GM12873 (cell line): ENCODE measurements around the gene CRMP1.

Experiments used
- CTCF ChIP-seq: IDR thresholded peaks from 2 replicates; pipeline ENCODE4 v1.5.1; 2012; ENCODE audit warnings: low read depth, mild to moderate bottlenecking, moderate library complexity, low read length, control low read depth; ENCODE audit not compliant: insufficient read depth; ENCODE audit errors: missing control alignments

CRMP1 gene

GRCh38 chr4:5930876-5931275, 38.0 kb upstream of the CRMP1 start:
- TF ChIP-seq CTCF, result no peak

GRCh38 chr4:5930456-5930855, 37.6 kb upstream of the CRMP1 start:
- TF ChIP-seq CTCF, result no peak

- no peak for TF ChIP-seq CTCF
Observed at GRCh38 chr4:5928844-5929420, 36.0 kb upstream of the CRMP1 start.

GRCh38 chr4:5928274-5928673, 35.4 kb upstream of the CRMP1 start:
- TF ChIP-seq CTCF, result no peak

GRCh38 chr4:5927747-5928146, 34.9 kb upstream of the CRMP1 start:
- TF ChIP-seq CTCF, result no peak

GRCh38 chr4:5927116-5927515, 34.2 kb upstream of the CRMP1 start:
- no peak for TF ChIP-seq CTCF

GRCh38 chr4:5926598-5926997, 33.7 kb upstream of the CRMP1 start:
- TF ChIP-seq CTCF, result no peak
